GM18507 (cell line): ENCODE data around the gene ARMS2.

ENCODE experiments used
- DNase-seq: peaks from one replicate; pipeline ENCODE4 v3.0.0; 2011; ENCODE audit warnings: low read depth; ENCODE audit not compliant: insufficient read length; ENCODE audit errors: extremely low spot score
- FAIRE-seq: peaks from 2 replicates; lab custom pipeline; 2011; peaks lifted over from hg19 to GRCh38; lab: Jason Lieb, UNC

ARMS2 gene

DNA sequence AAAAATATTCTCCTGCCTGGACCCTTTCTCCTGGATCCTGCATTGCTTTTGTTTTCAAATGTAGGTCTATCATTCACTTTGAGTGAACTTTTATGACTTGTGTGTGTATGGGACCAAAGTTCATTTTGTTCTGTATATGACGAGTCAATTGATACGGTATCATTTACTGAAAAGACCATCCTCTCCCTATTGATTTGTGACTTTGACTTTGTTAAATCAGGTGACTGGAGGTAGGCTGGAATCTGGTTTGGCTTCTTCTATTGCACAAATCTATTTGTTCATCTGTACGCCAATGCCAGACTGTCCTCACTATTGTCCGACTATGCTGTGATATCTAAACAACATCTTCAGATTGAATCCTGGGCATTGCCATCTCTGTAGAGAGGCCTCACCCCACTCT, 5.3 kb upstream of the ARMS2 start:
- DNase-seq (no peak), FAIRE-seq (no peak)

DNA sequence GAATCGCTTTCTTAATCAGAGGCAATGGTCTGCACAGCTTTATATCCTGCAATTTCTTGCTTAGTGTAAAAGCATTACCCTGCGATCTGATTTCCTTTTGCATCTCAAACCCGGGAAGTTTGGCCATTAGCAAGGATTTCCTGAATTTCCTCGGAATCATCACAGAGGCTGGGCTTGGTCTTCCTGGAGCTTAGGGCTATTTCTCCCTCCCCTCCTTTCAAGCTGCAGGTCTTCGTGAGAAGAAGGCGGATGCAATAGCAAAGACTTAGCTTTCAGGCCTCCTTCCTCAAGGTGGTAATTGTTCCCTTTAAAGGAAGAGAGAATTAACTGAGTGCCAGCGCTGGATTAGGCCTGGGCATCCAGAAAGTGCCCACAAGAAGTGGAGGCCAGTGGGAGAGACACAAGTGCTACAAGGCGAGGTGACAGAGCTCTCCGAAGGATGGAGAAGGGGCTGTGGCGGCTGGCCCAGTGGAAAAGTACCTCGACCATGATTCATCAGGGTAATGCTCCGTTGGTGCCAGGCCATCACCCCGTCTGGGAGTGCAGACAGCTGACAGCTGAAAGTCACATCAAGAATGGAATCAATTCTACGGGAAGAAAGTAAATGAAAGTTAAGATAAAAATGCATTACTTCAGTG, 4.0 kb upstream of the ARMS2 start:
- no peak for DNase-seq

DNA sequence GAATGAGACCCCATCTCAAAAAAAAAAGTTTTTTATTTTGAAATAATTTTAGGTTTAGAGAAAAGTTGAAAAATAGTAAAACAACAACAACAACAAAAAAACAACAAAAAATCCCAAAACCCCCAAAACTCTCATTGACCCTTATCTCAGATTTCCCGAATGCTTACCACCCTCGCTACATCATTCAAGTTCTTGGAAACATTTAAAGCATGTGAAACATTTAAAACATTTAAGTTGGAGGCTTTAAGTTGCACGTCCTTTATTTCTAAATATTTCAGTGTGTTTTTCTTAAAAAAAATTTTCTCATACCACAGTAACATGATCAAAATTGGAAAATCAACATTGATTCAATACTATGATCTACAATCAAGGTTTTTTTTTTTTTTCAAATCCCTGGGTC, 382 bp upstream of the ARMS2 start:
- FAIRE-seq (no peak), DNase-seq (no peak)

More for the DNA sequence above, 4.0 kb upstream of the ARMS2 start:
- FAIRE-seq = no peak

DNA sequence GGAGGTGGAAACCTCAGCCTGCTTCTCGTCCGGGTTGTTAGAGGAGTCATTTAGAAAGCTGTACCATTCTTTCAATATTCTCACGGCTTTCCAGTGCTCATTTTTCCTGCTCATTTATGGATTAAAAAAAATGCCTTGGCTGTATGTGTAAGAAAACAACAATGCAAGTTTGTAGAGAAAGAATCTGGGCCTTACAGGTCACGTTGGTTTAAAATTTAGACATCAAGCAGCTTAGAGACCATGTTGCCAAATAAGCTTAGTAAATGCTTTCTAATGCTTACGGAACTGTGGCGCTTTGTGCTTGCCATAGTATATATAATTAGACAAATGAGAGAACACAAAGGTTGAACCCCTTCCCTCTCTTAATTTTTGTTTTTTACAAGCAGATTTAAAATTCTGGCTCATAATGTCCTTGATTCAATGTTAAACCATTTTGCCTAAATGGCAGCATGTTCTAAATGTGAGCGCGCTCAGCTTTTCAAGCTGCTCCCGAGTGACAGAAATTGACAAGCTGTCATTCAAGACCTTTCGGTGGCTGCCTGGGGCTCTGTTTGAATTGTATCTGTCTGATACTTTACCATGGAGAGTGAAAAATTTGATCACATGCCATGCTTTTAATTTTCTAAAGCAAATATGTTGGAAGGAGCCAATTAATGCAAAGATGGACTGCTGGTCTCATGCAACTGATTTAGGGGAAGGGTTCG, 1.1 kb downstream of the ARMS2 start:
- FAIRE-seq = no peak
- no peak for DNase-seq

DNA sequence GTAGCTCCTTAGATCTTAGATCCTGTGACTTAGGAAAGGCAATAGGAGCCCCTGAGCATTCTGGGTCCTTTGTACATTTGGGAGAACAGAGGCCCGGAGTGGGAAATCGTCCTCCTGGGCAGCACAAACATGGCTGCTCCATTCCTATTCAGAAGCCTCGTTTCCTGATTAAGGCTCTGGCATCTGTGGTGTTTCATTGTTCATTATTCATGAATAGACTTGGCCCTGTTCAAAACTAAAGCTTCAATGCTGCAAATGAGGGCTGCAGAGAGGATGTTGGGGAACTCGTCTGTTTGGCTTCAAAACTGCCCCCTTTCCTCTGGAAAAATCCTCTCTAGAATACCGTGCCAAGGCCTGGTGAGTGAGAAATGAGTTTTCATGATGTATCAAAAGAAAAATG, 3.5 kb downstream of the ARMS2 start:
- DNase-seq (no peak), FAIRE-seq (no peak)

DNA sequence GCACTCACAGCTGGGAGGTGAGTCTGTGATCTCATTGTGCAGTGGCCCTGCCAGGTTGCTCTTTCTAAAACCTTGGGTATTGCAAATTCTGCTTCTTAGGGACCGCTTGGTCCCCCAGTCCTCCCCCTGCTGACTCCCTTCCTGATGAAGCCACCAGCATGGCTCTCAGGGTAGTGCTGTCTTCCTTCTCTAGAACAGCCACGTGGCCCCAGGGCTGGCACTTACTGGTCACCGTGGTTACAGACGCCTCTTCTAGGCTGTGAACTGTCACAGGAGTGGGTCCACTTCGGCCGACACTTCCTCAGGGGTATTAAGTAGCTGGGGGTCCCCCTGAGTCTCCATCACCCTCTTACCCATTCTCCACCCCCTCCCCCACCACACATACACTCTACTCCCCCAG, 4.2 kb downstream of the ARMS2 start:
- no peak for DNase-seq
- FAIRE-seq = no peak

DNA sequence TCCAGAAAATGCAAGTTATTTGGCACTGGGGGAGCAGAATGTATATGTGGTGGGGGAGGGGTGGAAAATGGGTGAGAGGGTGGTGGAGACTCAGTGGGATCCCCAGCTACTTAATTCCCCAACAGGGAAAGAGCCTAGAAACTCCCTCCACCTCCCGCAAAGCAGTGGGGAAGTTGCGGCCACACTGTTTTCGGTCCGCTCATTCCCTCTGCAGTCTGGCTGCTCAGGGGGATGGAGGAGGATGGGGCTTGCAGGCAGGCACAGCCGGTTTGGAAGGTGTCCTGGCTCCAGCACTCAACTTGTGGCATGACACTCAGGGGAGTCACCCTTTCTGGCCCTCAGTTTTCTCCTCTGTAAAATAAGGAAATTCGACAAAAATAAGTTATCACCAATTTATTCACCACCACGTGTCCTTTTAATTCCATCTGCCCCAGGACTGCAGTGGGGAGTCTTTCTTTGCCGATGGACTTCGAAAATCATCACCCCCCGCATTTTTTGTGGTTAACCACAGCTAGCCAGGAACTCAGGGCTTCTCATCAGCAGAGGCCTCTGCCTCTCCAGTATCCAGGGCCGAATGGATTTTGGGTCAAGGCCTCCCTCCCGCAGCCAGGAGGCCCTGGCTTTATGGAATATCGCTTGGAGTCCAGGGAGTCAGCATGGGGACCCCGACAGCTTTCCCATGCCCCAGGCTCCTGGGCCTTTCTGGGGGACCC, 5.3 kb downstream of the ARMS2 start:
- DNase-seq (no peak), FAIRE-seq (no peak)

DNA sequence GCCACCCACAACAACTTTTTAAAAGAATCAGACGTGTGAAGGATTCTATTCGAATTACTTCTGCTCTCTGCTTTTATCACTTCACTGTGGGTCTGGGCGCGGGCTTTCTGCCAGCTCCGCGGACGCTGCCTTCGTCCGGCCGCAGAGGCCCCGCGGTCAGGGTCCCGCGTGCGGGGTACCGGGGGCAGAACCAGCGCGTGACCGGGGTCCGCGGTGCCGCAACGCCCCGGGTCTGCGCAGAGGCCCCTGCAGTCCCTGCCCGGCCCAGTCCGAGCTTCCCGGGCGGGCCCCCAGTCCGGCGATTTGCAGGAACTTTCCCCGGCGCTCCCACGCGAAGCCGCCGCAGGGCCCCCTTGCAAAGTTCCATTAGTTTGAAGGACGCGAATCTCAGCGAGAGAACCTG, 6.4 kb downstream of the ARMS2 start:
- DNase-seq = no peak
- no peak for FAIRE-seq

DNA sequence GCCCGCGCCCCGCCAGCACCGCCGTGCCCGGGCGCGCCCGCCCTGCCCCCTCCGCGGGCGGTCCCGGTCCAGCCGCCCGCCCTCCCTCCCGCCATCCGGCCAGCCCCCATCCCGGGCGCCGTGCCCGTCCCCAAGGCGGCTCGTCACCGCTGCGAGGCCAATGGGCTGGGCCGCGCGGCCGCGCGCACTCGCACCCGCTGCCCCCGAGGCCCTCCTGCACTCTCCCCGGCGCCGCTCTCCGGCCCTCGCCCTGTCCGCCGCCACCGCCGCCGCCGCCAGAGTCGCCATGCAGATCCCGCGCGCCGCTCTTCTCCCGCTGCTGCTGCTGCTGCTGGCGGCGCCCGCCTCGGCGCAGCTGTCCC, 6.9 kb downstream of the ARMS2 start, which contains the start of gene HTRA1:
TSS of gene HTRA1 (plus strand) at position 187 of the 362 bp plus-strand sequence. CDS start at position 287, 100 bp downstream.
- FAIRE-seq (no peak), DNase-seq (no peak)

DNA sequence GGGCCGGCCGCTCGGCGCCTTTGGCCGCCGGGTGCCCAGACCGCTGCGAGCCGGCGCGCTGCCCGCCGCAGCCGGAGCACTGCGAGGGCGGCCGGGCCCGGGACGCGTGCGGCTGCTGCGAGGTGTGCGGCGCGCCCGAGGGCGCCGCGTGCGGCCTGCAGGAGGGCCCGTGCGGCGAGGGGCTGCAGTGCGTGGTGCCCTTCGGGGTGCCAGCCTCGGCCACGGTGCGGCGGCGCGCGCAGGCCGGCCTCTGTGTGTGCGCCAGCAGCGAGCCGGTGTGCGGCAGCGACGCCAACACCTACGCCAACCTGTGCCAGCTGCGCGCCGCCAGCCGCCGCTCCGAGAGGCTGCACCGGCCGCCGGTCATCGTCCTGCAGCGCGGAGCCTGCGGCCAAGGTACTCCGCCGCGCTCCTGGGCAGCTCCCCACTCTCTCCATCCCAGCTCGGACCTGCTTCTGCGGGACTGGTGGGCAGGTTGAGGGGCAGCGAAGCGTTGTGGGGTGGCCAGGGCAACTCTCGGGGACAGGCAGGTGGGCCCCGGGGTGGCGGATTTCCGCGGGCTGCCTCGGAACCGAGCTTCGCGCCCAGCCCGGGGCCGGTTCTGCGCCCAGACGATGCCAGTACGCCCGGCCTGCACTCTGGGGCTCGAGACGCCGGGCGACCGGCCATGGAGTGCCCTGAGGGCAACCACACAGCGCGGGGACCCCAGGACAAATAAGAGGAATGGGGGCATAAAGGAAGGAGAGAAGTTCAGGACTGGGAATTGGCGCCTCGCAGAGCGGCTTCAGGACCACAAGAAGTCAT, 7.5 kb downstream of the ARMS2 start:
- DNase-seq (no peak), FAIRE-seq (no peak)

DNA sequence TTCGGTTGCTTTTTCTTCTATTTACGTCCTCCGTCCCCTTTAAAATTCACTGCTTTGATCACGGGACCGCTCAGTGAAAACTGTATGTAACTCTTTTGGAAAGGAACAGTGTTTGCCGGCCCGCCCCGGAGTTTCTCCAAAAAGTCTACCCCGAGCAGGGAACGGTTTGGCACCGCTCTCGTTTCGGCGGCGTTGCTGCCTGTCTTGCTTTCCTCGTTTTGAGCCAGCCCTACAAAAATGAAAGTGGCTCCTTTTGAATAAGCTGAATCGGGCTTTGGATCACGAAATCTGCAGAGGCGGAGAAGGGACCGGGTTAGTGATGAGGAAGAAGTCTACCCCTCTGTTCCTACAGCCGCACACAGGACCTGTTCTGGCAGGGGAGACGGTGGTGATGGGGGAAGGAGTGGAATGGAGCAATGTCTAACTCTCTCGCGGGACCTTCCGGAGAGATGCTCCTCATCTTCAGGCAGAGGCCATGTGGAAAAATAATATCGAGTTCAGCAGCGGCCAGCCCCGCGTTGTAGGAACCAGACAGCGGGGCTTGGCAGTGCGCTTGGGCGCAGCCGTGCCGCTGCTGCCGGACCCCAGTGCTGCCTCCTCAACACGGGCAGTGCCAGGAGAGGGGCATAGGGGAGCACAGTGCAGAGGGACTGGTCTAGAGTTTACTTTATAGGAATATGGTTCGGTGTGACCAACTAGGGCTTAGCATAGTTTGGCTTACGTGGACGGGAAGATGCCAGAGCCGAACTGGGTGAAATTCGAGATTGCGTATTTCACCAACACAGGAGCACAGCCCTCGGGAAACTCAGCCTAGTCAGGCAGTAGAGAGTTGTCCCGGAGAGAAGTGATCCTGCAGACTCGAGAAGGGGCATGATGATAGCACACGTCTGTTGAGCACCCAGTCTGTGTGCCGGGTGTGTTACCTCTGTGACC, 8.3 kb downstream of the ARMS2 start:
- no peak for FAIRE-seq
- no peak for DNase-seq

DNA sequence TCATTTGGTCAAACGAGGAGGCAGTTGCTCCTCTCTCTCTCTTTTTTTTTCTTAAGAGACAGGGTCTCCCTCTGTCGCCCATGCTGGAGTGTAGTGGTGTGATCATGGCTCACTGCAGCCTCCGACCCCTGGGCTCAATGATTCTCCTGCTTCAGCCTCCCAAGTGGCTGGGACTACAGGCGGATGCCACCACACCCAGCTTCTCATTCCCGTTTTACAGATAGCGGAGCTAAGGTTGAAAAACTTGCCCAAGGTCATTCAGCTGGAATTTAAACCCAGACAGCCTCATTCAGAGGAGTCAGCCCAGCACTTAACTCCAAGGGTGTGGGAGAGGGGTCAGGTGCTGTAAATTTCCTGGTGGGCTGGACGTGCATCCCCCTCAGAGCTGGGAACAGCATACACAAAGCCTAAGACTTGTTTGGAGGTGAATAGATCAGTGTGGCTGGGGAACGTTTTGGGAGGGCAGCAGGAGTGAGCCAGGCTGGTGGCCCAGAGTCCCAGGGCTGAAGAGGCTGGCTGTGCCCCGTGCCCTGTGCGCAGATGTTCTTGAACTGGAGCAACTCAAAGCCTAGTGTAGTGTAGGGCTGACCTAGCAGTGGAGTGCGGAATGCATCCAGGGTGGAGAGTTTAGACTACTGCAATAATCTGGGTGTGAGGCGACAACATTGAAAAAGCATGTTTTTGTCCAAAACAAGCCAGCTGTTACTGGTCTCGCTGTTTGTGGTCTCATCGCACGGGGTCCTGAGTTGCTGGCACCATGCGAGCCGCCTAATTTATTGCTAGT, 9.2 kb downstream of the ARMS2 start:
- FAIRE-seq (no peak), DNase-seq (no peak)

DNA sequence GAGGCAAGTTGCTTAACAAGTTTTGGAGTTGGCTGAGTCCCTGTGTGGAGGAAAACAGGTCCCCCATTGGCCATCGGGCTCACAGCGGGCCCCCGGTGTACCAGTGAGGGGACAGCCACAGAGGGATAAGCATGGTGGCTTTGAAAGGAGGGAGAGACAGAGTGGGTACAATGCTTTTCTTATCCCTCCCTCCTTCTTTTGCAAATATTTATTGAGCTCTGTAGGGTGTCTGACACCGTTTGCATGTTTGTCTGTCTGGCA, 9.7 kb downstream of the ARMS2 start:
- FAIRE-seq (no peak), DNase-seq (no peak)

DNA sequence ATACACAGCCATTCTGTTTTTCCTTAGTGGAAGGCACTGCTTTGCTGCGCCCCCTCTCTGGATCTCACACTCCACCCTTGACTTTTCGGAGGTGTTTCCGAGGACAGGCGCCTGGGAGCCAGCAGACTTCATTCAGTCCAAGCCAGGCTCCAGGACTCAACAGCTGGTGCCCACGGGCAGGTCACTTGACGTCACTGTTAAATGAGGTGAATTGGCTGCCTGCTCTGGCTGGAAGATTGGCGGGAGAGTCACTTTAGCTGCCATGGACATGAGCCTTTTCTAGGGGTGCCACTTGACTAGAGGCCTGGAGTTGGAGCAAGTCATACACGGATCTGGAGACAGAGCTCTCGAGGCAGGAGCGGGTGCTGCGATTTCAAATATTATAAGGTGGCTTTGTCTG, 10.1 kb downstream of the ARMS2 start:
- FAIRE-seq (no peak), DNase-seq (no peak)

DNA sequence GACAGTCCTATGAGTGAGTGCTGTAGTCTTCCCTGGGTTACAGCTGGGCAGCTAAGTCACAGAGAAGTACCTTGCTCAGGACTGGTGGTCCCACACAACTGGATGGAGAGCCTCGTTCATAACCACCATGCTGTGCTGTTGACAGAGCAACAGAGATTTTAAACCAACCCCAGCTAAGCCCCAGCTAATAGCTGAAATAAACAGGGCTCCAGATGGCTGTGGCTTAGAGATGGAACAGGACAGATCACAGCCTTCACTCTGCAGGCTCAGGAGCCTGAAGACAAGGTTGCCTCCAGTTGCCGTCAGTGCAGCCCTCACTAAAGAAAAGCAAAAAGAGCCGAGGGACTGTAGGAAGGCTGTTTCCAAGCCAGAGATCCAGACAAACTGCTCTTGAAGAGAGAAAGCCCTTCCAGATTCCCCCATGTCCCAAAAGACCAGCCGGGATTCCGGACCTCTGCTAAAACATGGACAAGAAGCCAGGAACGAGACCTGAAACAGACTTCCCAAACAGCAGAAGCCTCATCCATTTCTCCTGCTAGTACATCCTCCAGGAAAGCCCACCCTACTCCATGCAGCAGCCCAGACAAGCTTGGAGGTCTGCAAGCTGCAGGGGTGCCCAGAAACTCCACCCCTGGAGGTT, 11.1 kb downstream of the ARMS2 start:
- DNase-seq (no peak), FAIRE-seq (no peak)

DNA sequence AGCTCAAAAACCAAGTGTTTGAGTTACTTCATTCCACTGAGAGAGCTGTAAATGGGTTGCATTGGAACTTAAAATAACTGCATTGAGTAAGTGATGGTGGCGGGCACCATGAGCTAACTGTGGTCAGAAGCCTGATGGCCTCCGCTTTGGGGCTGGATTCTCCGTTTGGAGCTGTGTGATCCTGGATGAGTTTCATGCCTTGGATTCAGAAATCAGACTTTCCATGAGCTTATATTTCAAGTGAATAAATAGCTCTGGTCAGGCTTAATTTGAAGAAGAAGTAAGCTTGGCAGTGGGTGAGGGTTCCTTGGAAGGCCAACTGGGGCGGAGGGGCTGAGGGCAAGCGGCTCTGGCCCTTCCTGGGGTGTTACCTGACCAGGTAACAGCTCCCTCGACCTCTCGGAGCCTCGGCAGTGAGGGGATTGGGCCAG, 12.5 kb downstream of the ARMS2 start:
- DNase-seq (no peak), FAIRE-seq (no peak)

DNA sequence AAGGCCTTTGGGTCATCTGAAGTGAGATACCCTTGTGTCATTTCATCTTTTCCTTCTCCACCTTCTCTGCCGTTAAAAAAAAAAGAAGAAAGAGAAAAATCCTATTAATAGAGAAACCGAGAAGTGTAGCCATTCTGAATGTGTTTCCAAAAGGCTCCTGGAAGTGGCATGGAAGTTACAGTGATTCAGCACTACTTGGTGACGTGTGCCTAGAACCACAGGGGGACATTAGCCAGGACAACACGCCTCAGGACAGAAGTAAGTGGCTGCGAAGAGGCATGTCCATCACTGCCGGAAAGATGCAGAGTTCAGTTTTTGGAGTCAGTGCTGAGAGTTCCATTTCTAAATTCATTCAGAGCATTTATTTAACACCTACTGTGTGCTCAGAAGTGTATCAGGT, 13.2 kb downstream of the ARMS2 start:
- DNase-seq = no peak
- no peak for FAIRE-seq

DNA sequence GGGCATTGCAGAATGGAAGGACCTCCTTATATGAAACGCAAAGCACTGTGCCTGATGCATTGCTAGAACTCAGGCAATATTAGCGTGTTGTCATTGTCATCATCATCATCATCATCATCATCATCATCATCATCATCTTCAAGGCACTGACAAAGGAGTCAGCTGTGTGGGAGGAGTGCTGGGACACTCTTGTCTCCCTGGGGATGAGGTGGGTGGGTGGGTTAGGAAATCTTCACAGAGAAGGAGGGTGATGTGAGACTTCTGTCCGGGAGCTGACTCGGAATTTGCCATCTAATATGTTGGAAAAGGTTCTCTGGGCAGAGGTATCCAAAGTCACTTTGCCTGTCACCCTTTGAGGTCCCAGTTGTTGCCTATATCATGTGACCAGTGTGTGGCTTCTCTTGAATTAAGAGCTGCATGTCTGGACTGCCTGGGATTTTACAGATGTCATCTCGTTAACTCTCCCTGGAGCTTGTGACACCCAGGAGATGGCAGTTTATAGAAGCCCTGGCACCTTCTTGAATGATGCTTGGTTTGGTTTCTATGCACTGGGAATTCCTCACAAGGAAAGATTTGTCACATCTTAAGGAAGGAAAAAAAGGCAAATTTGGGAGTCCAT, 14.0 kb downstream of the ARMS2 start:
- no peak for DNase-seq
- no peak for FAIRE-seq
